Stimulated activated CD4-positive, alpha-beta T cell treated with anti-CD3 and anti-CD28 coated beads, Interleukin-4, amount 100 ng/mL, for 24 hours (primary cell): ENCODE measurements around the gene ZMIZ1.

Source experiments
- DNase-seq: peaks from one replicate; pipeline ENCODE4 v3.0.0-alpha.2; 2020

ZMIZ1 gene

DNA sequence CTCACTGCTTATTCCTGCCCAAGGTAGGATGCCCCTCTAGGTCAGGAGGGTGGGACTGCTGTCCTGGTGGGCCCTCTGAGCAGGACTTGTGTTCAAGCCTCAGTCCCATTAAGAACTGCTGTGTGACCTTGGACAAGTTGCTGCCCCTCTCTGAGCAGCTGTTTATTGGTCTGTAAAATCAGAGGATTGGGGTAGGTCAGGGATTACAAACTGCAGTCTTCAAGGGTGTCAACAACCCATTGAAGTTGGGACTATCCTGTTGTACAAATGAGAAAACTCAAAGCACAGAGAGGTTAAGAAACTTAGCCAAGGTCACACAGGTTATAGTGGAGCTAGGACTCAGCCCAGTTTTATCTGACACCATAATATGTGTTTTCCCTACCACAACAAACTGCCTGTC, 55.3 kb downstream of the ZMIZ1 start:
- no peak for DNase-seq

DNA sequence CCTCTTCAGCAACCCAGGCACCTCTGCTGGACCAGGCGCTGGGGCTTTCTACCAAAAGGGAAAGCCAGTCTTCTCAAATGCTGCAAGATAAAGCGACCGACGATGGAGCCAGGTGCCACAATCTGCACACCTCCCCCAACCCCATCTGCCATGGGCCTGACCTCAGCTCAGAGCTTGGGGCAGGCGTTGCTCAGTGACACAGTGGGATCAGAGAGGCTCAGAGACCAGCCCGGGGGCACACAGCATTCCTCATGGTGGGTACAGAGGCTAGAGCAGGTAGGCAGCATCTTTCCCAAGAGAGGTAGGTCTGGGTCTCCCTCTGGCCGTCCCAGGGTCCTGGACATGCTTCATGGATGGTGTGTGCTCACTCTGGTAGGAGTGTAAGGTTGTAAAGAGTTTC, 56.3 kb downstream of the ZMIZ1 start:
- no peak for DNase-seq

DNA sequence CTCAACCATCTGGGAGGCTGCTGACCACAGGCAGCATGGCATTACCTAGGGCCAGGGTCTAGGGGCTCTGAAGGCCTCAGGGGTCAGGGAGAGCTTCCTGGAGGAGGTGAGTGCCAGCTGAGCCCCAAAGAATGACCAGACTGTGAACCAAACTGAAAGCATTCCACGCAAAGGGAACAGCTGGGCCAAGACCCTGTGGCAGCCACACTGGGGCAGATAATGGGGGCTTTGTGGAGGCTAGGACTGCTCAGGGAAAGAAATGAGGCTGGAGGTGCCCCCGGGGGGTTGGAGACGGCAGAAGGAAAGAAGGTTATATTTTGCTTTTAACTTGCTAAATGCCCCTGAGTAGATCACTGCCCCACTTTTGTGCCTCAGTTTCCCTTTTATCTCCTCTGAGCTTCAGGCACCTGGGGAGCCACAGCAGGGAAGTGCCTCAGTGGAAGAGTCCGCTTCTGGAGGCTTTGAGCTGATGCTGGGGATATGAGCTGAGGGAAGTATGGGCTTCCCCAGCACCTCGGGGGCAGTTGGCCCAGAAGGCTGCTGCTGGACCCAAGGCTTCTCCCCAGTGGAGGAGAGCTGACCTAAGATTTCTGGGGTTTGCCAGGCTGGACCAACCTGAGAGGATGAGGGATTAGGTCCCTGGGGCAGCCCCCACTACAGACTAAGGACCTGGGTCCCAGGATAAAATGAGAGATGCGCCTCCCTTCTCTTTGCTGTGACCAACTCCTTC, 57.8 kb downstream of the ZMIZ1 start:
- DNase-seq = no peak

DNA sequence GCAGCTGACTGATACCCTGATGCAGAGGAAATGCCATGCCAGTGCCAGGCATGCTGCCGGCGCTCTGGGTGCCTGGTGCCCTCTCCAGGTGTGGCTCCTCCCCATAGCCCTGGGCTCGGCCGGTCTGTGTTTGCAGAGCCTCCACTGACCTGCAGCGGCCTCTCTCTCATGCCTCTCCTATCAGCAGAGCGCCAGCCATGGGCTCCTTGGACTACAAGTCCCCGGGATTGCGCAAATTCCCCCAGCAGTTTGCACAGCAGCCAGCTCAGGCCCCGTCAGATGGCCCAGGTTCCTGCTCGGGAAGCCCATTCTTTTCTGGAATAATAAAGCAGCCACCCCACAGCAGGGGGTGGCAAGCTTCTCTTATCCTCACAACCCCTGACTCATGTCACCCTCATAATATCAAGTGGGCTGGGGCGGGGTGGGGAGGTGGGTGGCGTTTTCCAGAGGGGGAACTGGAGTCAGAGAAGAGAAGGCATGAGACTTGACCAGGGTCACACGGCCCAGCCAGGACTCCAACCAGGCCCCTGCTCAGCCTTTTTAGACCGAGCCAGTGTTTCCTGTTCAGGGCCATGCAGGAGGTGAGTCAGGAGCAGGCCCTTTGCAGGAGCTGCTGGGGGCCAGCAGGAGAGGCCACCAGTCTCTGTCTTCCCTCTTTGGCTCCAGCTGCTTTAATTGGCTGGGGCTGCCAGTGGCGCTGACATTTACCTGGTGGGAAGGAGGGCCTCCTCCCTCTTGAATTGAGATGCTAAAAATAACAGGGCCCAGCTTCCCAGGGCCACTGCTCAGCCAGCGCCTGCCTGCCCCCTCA, 58.6 kb downstream of the ZMIZ1 start:
- no peak for DNase-seq

DNA sequence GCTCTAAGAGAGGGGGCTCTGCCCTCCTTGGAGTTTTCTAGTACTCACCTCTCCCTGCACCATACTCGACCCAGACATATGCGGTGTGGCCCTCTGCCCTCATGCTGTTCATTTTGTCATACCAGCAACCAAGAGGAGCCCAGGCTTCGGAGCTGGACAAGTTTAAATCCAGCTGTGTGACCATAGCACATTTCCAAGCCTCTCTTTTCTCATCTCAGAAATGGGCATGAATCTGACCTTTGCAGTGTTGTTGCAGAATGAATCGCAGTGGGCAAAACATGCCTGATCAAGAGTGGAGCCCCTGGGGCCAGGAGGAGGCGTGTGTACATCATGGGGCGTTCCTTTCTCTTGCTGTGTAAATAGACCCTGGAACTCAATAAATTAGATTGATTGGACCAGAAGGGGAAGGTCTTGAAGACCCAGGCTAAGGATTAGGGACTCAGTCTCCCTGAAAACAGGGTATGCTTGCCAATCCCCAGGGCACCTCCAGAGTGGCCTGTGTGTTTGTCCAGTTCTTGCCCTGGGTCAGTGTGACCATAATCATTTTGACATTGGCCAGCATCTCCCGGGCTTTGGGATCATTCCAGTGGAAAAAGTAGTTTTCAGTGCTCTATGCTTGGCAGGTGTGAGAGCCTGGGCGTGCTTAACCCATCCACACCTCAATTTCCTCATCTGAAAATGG, 59.6 kb downstream of the ZMIZ1 start:
- no peak for DNase-seq

DNA sequence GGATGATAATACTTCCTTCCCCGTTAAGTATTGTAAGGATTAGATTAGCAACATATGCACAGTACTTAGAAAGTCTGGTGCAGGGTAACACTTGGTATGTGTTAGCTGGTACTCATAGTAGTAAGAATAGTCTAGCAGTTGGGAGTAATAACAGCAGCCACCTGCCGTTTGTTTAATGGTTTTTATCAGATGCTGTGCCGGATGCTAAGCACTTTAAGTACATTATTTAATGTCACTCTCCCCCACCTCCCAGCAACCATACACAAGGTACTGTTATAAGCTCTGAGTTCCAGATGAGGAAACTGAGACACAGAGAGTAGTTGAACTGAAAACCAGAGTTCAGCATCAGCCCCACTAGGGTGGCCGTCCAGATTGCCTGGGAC, 60.1 kb downstream of the ZMIZ1 start:
- DNase-seq = no peak

DNA sequence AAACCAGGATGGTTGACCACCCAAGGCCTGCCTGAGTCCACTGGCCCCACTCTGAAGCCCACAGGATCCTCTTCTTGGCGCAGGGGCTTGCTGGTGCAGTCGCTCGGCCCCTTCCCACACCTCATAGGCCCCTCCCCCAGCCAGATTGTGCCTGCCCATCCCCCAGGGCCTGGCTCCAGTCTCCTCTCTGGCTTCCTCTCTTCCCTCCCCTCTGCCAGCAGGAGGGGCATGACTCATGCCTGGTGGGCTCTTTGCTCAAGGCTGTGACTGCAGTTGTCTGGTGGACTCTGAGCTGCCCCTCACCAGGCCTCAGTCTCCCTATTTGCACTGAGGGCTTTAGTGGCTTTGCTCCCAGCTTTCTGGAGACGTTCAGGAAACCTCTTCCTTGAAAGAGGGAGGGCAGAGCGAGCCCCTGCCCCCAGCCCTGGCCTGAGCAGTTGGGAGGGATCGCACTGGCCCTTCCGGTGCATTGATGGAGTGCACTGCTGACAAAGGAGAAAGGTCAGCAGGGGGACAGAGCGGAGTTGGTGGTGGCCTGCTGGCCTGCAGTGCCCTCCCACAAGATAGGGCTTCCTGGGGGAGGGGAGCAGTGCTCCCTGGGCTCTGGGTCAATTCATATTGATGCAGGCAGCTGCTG, 60.7 kb downstream of the ZMIZ1 start:
- no peak for DNase-seq

DNA sequence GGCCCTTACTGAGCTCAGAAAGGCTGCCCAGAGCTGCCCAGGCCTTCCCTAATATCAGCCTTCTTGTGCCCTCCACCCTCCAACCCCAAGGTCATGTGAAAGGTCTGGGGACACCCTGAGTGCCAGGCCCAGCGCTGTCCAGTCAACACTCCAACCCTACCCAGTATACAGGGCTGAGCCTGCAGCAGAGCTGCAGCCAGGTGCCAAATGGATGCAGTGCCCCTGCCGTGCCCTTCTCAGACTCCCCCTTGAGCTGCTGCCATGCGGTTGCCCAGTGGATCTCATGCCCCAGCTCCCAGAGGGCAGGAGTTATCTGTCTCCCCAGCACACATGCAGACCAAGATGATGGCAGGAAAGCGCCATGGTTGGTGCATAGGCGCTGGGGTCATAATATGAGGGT, 61.5 kb downstream of the ZMIZ1 start:
- no peak for DNase-seq

DNA sequence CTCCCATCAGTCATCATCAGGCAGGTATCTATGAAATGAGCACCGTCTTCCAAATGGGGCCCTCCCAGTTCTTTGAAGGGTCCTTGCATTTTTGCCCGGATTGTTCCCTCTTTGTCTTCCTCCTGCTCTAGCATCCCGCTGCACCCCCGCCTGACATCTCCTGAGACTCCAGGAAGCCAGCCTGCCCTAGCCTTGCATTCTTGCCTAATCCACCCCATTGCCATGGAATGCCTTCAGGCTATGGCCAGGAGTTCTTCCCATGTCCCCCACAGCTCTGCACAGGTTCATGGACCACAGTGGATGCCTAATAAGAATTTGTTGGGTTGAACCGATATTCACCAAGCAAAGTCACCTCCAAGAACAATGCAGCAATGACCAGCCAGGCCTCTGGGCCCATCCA, 62.1 kb downstream of the ZMIZ1 start:
- DNase-seq = no peak

DNA sequence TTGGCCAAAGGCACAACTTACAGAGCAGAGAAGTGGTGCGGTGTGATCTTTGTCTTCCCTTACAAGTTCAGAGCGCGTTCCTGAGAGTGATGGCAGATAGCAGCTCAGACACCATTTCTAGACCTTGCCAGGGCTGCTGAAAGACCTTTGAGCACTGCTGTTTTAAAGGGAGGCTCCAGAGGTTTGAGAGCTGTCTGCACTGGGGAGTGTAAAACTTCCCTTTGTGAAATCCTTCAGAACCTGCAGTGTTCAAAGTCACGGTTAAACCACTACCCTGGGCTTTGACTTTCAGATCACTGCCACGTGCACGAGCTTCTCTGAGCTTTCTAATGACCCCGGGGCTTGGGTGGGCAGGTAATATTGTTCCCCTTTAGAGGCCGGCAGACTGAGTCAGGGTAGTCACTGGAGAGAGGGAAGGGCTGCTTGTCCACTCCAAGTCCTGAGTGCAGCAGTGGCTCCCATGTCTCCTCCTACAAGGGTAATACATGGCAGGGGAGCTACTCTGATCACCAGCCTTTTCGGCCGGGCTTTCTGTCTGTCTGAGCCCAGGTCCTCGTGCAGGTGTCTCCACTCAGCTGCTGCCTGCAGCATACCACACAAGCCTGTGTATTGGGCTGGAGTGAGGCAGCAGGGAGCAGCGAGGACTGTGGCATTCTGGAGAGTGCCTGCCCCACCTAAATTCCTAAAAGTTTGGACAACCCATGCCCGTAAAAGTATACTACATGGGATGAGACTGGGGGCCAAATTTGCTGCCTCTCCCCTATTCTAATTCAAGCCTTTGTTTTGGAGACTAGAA, 63.3 kb downstream of the ZMIZ1 start:
- no peak for DNase-seq

DNA sequence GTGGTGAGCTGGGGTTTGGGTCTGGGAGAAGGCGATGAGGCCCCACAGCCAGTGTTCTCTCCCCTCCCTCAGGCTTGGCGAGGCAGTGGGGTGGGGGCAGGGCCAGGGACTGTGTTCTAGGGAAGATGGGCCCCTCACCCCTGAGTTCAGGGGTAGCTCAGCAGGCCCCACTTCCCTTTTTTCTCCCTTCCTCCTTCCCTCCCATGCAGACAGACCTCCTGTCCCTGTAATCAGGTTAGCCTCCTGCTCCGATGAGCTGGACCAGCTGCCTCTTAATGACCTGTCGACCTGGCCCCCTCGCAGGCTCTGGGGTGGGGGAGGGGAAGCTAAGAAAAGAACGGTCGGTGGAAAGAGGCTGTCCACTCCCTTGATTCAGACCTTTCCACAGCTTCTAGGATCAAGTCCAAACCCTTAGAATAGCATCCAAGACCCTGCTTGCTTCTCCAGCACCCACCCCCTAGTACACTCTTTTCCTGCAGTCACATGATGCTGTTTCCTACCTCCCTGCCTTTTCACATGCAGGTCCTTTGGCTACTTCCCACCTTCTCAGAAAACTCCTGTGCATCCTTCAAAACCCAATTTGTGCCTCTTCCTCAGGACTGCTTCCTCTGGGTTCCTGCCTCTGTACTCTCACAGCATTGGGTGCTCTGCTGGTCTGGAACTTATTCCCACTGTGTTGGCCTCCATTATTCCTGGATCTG, 64.1 kb downstream of the ZMIZ1 start:
- DNase-seq = no peak

DNA sequence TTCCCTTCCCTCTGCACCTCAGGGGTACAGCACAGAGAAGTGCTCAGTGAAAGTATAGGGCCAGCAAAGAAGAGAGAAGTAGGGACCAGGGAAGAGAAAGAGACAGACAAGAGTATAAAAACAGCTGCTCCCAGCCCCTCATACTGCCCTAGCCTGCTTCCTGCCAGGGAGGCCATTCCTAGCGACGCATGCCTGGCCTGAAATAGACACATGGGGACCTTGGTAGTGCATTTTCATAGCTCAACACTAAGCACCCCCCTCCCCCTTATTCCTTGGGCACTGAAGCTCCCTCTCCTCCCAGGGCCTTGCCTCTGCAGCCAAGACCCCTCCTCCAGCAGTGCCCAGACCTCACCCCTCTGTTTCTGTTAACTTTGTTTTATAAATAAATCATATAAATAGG, 64.7 kb downstream of the ZMIZ1 start:
- DNase-seq = no peak

DNA sequence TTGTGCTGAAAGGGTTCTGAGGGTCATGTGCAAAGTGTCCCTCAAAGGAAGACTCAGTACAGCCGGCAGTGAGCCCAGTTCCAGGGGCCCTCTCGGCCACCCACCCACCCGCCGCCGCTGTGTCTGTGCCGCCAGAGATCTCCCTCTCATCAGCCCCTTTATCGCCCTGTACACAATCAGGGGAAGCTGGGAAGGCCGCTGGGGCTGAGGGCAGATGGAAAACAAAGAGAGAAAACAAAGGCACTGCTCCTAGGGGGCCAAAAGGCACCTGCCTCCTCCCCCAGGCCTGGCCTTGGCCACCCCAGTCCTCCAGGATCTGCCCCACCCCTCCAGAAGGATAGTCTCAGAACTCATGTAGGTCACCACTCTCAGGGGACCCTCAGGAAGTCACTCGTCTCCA, 67.0 kb downstream of the ZMIZ1 start:
- no peak for DNase-seq

DNA sequence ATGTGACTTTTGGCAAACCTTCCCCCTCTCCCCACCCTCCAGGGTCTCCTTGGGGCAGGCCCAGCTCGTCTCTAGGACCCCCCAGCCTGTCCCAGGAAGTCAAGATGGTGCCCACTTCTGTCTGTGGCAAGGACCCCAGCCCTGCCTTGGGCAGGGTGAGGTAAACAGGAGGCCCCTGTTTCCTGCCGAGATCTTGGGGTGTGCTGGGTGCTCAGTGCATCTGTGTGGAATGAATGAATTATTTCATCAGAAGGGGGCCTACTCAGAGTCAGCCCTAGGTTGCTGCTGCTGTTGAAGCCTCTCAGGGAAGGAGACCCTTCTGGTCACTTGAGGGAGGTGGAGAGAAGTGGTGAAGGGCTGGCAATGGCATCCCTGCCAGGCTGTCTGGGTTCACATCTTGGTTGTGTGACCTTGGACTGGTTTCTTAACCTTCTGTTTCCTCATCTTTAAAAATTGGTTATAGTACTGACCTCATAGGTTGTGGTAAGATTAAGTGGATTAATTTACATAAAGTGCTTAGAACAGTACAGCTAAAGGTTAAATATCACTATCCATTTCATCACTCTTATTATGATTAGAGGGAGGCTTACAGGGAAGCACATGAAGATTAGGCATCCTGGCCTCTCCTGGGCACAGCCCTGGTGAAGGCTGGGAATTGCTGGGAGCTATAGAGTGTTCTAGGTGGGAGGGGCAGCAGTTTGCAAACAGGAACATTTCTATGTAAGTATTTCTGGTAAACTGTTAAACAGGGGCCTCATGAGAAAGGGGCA, 67.7 kb downstream of the ZMIZ1 start:
- no peak for DNase-seq

DNA sequence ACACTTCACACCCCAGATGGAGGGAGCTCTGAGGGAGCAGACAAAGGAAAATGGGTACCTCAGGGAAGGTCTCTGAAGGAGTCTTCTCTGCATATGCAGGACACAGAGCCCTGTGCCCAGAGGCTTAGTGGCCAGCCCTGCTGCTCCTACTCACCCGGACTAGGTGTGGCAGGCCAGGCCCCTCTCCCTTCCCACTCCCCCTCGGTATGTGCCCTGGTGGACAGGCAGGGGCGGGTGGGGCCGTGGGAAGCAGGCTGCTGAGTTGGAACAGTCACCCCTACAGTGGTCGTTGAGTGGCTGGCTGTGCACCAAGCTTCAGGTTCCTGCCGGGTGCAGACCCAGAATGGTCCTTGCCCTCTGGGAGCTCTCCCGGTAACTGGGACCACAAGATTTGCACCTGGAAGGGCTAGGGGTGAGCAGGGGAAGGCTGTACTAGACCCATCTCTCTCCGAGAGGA, 68.6 kb downstream of the ZMIZ1 start:
- no peak for DNase-seq

DNA sequence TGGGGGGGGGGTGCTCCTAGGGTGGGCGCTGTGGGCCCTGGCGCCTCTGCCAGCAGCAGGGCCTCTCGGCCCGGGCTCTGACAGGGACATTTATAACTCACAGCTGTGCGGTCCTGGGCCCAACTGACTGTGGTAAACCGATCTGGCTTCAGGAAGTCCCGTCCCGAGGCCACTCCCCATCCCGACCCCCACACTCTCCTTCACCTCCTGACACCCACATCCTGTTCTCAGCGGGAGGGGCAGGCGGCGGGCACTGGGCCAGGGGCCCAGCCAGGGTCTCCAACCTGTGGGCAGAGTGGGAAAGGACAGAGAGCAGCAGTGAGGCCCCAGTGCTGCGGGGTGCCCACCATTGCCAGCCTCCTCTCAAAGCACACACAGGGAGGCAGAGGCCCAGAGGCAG, 69.1 kb downstream of the ZMIZ1 start:
- DNase-seq = peak; percentile 37

DNA sequence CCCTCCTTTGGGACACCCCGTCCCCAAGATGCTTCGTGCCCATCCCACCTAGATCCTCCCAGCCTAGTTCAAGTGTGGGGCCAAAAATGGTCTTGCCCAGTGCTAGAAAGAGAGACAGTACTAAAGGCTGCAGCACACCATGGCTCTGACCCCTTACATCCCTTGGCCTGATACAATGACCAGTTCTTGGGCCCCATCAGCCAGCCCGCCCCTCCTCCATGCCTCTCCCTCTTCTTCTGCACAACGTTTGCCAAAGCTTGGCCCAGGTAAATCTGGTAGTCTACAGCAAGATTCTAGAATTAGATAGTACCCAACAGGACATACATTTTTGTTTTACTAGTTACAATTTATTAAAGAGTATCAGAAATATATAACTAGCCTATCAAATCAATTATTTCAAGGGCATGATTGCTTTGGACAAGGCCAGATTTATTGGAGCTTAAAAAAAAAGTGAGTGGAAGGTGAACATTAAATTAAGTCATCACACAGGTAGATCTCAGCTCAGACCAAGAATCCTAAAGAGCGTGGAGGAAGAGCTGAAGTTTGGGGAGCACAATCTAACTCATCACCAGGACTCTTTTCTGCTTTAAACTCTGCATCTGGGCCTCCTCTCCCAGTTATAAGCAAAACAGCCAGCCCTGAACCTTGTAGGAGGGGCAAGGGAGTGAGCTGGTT, 69.8 kb downstream of the ZMIZ1 start:
- DNase-seq = no peak

DNA sequence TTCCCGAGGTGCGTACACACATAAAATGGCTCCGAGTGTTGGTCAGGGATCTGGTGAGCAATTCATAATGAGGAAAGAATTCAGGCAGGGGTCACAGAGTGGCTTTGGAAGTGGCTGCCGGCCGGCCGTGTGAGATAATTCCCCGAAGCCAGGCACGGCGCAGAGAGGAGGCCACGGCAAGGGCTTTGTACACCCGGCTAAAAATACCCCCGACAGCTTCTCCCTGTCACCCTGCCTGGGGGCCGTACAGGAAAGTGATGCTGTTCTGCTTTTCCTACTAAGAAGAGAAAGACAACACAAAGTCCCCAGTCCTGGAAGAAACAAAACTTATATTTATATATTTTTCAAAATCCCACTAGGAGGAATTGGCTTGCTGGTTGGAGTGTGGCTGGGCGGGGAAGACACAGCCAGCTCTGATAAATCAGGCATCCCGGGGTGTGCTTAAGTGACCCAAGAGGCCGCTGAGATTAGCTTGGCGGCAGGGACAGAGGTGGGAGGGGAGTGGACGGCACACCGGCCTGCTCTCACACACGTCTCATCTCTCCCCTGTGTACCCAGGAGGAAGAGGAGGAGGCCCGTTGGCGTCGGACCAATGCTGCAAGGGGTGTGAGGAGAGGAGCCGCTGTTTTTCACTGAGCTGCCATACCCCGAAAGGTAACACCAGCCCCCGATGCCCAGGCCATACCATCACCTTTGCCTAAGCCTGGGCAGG, 70.5 kb downstream of the ZMIZ1 start:
- no peak for DNase-seq

DNA sequence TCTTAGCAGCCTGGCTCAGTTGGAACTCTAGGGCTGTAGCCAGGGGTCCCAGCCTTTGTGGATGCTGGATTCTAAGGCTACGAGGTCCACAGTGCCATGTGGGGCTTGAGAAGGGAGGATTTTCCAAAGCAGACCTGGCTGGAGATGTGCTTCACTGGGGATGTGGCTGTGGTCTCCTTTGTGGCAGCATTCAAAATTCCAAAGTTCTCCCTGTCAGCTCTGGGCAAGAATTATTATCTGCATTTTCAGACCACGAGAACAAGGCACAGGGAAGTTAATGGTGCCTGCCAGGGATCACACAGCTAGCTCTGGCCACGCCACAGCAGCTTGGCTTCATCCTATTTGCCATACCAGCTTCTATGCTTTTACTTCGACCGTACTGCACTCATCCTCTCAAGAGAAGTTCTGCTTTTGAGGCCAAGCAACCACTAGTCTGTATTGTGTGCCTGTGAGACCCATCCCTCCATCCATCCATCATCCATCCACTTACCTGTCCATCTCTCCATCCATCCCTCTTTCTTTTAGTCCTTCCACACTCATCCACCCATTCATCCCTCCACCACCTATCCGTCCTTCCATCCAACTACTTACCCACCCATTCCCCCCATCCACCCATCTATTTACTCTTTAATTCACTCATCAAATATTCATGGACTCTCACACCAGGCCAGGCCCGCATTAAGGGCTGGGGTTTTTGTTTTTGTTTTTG, 71.5 kb downstream of the ZMIZ1 start:
- DNase-seq = no peak
